HepG2 (cell line): ENCODE data around the gene AKAP9. TPM values are rescaled to one million over a fixed set of nuclear protein-coding genes. Genes with fewer than 3 reads are reported as not detected.

ENCODE experiments used
- ATAC-seq: fragments of 200-7000 bp; cut with Tn5 transposase; 3 replicates; pipeline ENCODE4 v1.9.1; 2020; ENCODE audit warnings: mild to moderate bottlenecking, moderate library complexity
- BruUV-seq: library from RNA; stranded (reverse); fragments of 400-500 nt; replicated peaks from 2 replicates; lab custom pipeline; 2021; lab: Mats Ljungman, UMichigan
- CTCF ChIA-PET: fragments of 300-600 bp; formaldehyde crosslinking; extraction: SDS; loops from one replicate; lab custom pipeline; 2021; ENCODE audit warnings: low total read pairs, inconsistent platforms, low intra/inter-chr PET ratio; lab: Yijun Ruan, JAX
- POLR2A ChIA-PET: fragments of 350-600 bp; sonication (Branson Sonifier 250); formaldehyde crosslinking; loops from one replicate; lab custom pipeline; 2020; ENCODE audit warnings: antibody characterized with exemption, inconsistent platforms; lab: Yijun Ruan, JAX
- DNase-seq: peaks from one replicate; pipeline ENCODE4 v3.0.0-alpha.2; 2015; ENCODE audit warnings: low spot score
- FAIRE-seq: peaks from 3 replicates; lab custom pipeline; 2011; peaks lifted over from hg19 to GRCh38; lab: Jason Lieb, UNC
- H2AFZ ChIP-seq: one replicate; pipeline ENCODE4 v1.6.1; 2011; ENCODE audit warnings: low read length, inconsistent platforms
- H3K27ac ChIP-seq: fragments of 300-600 bp; 3 replicates; pipeline ENCODE4 v1.8.0; 2011; ENCODE audit warnings: mixed run types, mild to moderate bottlenecking, mixed read lengths, low read length, inconsistent platforms; ENCODE audit not compliant: insufficient read depth; ENCODE audit errors: extremely low read length
- H3K27me3 ChIP-seq, 2 experiments: fragments of 200-600 bp in 1 of 2; 2 replicates in 1 of 2; 3 replicates in 1 of 2; pipeline versions ENCODE4 v1.6.0 to v1.8.0; 2011; ENCODE audit warnings: low read length in 2 of 2, mild to moderate bottlenecking in 2 of 2, moderate library complexity in 2 of 2, inconsistent platforms in 1 of 2; ENCODE audit not compliant: insufficient read depth in 2 of 2, control insufficient read depth in 1 of 2
- H3K36me3 ChIP-seq, 2 experiments: fragments of 200-600 bp in 1 of 2; replicated peaks in 1 of 2; 2 replicates in 1 of 2; 3 replicates in 1 of 2; pipeline versions ENCODE4 v1.5.1 to v1.8.0; 2011; ENCODE audit warnings: low read length in 2 of 2, inconsistent platforms in 1 of 2; ENCODE audit not compliant: insufficient read depth in 2 of 2, control insufficient read depth in 1 of 2
- H3K4me1 ChIP-seq: 2 replicates; pipeline ENCODE4 v1.5.1; 2012; ENCODE audit warnings: low read length, inconsistent platforms; ENCODE audit not compliant: insufficient read depth
- H3K4me2 ChIP-seq: 2 replicates; pipeline ENCODE4 v1.6.0; 2011; ENCODE audit warnings: low read depth, low read length, inconsistent platforms
- H3K4me3 ChIP-seq, 3 experiments: fragments of 200-600 bp in 1 of 3; sonication (generic), shearing (Covaris generic) in 1 of 3; replicated peaks in 1 of 3; 2 replicates each; pipeline ENCODE4 v1.5.1; 2011 to 2016; ENCODE audit warnings: low read length in 3 of 3, inconsistent platforms in 2 of 3, low read depth in 2 of 3, mild to moderate bottlenecking in 2 of 3, control low read depth in 1 of 3, mixed read lengths in 1 of 3; ENCODE audit not compliant: insufficient read depth in 1 of 3
- H3K79me2 ChIP-seq: one replicate; pipeline ENCODE4 v1.6.1; 2011; ENCODE audit warnings: low read length, inconsistent platforms; ENCODE audit not compliant: insufficient read depth
- H3K9ac ChIP-seq: 2 replicates; pipeline ENCODE4 v1.6.0; 2011; ENCODE audit warnings: mild to moderate bottlenecking, low read depth, low read length, inconsistent platforms; ENCODE audit not compliant: insufficient read depth
- H3K9me3 ChIP-seq: 2 replicates; pipeline ENCODE4 v1.5.1; 2012; ENCODE audit warnings: mild to moderate bottlenecking, low read length
- H4K20me1 ChIP-seq: 2 replicates; pipeline ENCODE4 v1.6.0; 2011; ENCODE audit warnings: inconsistent platforms, mild to moderate bottlenecking, low read length, moderate library complexity; ENCODE audit not compliant: insufficient read depth
- ARNTL ChIP-seq: sonication (generic); formaldehyde crosslinking; IDR thresholded peaks from 2 replicates; pipeline ENCODE4 v1.4.0; 2020; ENCODE audit warnings: mild to moderate bottlenecking, missing genetic modification reagents
- HMGXB3 ChIP-seq: sonication (generic); formaldehyde crosslinking; IDR thresholded peaks from 2 replicates; pipeline ENCODE4 v1.4.0; 2020; ENCODE audit warnings: missing genetic modification reagents, borderline replicate concordance
- NAIF1 ChIP-seq: sonication (generic); formaldehyde crosslinking; IDR thresholded peaks from 2 replicates; pipeline ENCODE4 v1.5.0; 2020; ENCODE audit warnings: mild to moderate bottlenecking, missing genetic modification reagents, borderline replicate concordance
- NFAT5 ChIP-seq: sonication (generic); formaldehyde crosslinking; IDR thresholded peaks from 2 replicates; pipeline ENCODE4 v1.4.0; 2020; ENCODE audit warnings: missing genetic modification reagents
- POLR2AphosphoS5 ChIP-seq: IDR thresholded peaks from 2 replicates; pipeline ENCODE4 v1.6.1; 2012; ENCODE audit warnings: low read depth, low read length
- PRMT3 ChIP-seq: sonication (generic); formaldehyde crosslinking; IDR thresholded peaks from 2 replicates; pipeline ENCODE4 v1.8.1; 2022; ENCODE audit warnings: low read depth, mild to moderate bottlenecking, moderate library complexity, missing genetic modification reagents, borderline replicate concordance
- RNF2 ChIP-seq: fragments of 450-650 bp; conservative IDR thresholded peaks from 2 replicates; pipeline ENCODE4 v1.6.1; 2016; ENCODE audit warnings: low read depth
- SIN3A ChIP-seq: IDR thresholded peaks from 2 replicates; pipeline ENCODE4 v1.6.1; 2011; ENCODE audit warnings: low read depth, mild to moderate bottlenecking, control low read depth, low read length, borderline replicate concordance
- ZNF33B ChIP-seq: sonication (generic); formaldehyde crosslinking; IDR thresholded peaks from 2 replicates; pipeline ENCODE4 v1.5.1; 2020; ENCODE audit warnings: mild to moderate bottlenecking, missing genetic modification reagents
- ZNF501 ChIP-seq: sonication (generic); formaldehyde crosslinking; IDR thresholded peaks from 2 replicates; pipeline ENCODE4 v1.5.1; 2020; ENCODE audit warnings: mild to moderate bottlenecking, moderate library complexity, missing genetic modification reagents
- ZNF619 ChIP-seq: sonication (generic); formaldehyde crosslinking; IDR thresholded peaks from 2 replicates; pipeline ENCODE4 v1.4.0; 2020; ENCODE audit warnings: mild to moderate bottlenecking, missing genetic modification reagents
- ZNF780A ChIP-seq: sonication (generic); formaldehyde crosslinking; IDR thresholded peaks from 2 replicates; pipeline ENCODE4 v1.8.0; 2022; ENCODE audit warnings: mild to moderate bottlenecking, missing genetic modification reagents, moderate library complexity
- ZNF781 ChIP-seq: sonication (generic); formaldehyde crosslinking; IDR thresholded peaks from 2 replicates; pipeline ENCODE4 v1.5.1; 2020; ENCODE audit warnings: borderline replicate concordance, mild to moderate bottlenecking, missing genetic modification reagents; ENCODE audit errors: not compliant biosample characterization
- WGBS: methylation state at CpG from one replicate; pipeline ENCODE4 v1.1.6; 2017; ENCODE audit warnings: low lambda C conversion rate; 5-methylcytosine and 5-hydroxymethylcytosine counted together
- in situ Hi-C: cut with HindIII; loops from 2 replicates; pipeline ENCODE4 v1.10.0; 2017; ENCODE audit warnings: low pct_unique_long_range_greater_than_20kb; ENCODE audit not compliant: extremely low pct_ligation_motif_present
- intact Hi-C: fragments of 100-400 bp; cut with micrococcal nuclease; formaldehyde crosslinking; loops from one replicate; pipeline ENCODE4 v1.10.0; 2022; ENCODE audit not compliant: unreplicated experiment
- polyA plus RNA-seq, 8 experiments: library from polyadenylated mRNA; depleted of rRNA in 3 of 8; stranded (reverse) in 7 of 8; unstranded in 1 of 8; fragments of >200 nt; fragmentation: Illumina TruSeq in 4 of 8; extraction: Trizol in 4 of 8; gene quantifications; 2 replicates each; pipeline versions ENCODE4 v1.2.1 to v1.2.3, GENCODE V29; 2011 to 2016; ENCODE audit warnings: low read depth in 4 of 8, missing spikeins in 1 of 8, mixed read lengths in 1 of 8; ENCODE audit not compliant: insufficient read depth in 1 of 8
- total RNA-seq, 5 experiments: library from RNA; depleted of rRNA; stranded (reverse); fragments of >200 nt; fragmentation: Illumina TruSeq; extraction: Trizol; gene quantifications; 2 replicates each; pipeline ENCODE4 v1.2.3, GENCODE V29; 2016; ENCODE audit warnings: low read depth in 1 of 5

AKAP9 gene
- total and polyA plus RNA-seq, 2 of the 13 experiments (the other 11 are each of a cell fraction or from before 2014, with no cell fraction given): 27.6 to 33.1 TPM

- POLR2A ChIA-PET: no interaction called here
- Histone ChIP-seq H3K27ac (no peak overlapping the region), H3K4me3 (no peak overlapping the region)
- 100% methylated on average over 1 of the region's 1 CpG for WGBS
- TF ChIP-seq SIN3A: no peak
- no peak for TF ChIP-seq PRMT3 (CRISPR knock-in tag)
- TF ChIP-seq NFAT5 (CRISPR knock-in tag): no peak
- no peak for TF ChIP-seq ZNF619 (CRISPR knock-in tag)
- no peak for TF ChIP-seq ARNTL (CRISPR knock-in tag)
- no peak for TF ChIP-seq ZNF780A
- TF ChIP-seq ZNF33B: no peak
- no peak for TF ChIP-seq RNF2
- no peak for TF ChIP-seq NAIF1
- TF ChIP-seq HMGXB3 (CRISPR knock-in tag): no peak
- TF ChIP-seq ZNF781: no peak
- no peak for TF ChIP-seq POLR2AphosphoS5
- no peak for TF ChIP-seq ZNF501 (CRISPR knock-in tag)
- TF ChIP-seq, all 625 proteins: peak for 0
- FAIRE-seq: no peak
- Histone ChIP-seq H3K27me3 (no peaks in the 10 kb centered on the region), H2AFZ (no peak overlapping the region), H3K9me3 (no peaks in the 10 kb centered on the region), H3K79me2 (peaks cover 79% of the 10 kb centered on the region), H3K4me2 (no peak overlapping the region), H3K4me1 (peaks cover 27% of the 10 kb centered on the region), H3K9ac (no peak overlapping the region), H3K36me3 (no peaks in the 10 kb centered on the region; a peak in 1 of 5 replicates), H4K20me1 (peaks cover 37% of the 10 kb centered on the region)
- intact Hi-C loops: loop anchor here (5.0 kb wide), 1 partner anchor 98 kb away; no protein-coding TSS in a partner anchor
- no peak for ATAC-seq
- BruUV-seq: no TSS peak
- DNase-seq: no peak
- in situ Hi-C loops: no loop called here
- CTCF ChIA-PET: no interaction called here
Observed at GRCh38 chr7:91949221-91950009, 8.8 kb downstream of the AKAP9 start.
